CD4-positive, alpha-beta T cell treated with Interferon alpha-2 for 1 hour (primary cell): ENCODE measurements around the gene DPYSL4.
A peak's percentile ranks its signal among the peaks of the same experiment; 100 is the strongest.

Experiments
- DNase-seq, 2 donors: peaks; one replicate each; pipeline ENCODE4 v3.0.0-alpha.2; 2020 to 2022

DPYSL4 gene

DNA sequence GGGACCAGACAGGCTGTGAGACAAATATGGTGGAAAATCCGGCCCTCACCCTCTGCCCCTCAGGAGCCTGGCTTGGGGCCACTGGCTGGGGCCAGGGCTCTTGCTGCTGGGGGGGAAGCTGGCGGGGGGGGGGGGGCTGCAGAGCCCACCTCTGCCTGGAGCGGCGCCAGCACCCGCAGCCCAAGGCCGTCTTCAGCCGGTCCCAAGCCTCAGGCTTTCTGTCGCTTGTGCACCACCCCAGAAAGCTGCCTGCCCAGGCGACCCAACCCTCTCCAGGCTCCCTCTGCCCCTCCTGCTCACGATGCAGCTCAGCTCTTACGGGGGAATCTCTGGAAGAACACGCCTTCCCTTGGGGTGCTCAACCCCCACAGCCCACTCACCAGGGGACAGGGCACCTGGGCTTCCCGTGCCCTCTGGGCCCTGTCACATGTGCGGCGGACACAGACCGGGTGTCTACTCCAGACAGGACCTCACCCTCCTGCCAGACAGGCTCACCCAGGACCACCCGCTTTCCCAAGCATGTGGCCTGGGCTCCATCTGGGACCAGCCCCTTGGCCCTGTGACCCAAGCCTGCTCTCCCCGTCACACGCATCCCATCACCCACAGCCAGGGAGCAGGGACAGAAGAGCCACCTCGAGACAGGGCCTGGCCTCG is 43.9 kb downstream of the DPYSL4 start:
- DNase-seq, result no peak

DNA sequence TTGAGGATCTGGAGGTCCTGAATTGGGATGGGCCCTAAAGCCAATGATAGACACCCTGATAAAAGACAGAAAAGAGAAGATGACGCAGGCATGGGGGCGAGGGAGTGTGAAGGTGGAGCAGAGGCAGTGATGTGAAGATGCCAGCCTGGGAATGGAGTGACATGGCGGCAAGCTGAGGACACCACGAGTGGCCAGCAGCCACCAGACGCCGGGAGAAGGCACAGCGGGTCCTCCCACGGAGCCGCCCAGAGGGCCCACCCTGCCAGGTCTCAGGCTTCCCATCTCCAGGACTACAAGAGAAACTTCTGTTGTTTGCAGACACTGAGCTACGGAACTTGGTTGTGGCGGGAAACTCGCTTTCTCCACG is 44.9 kb downstream of the DPYSL4 start:
- DNase-seq, result no peak

DNA sequence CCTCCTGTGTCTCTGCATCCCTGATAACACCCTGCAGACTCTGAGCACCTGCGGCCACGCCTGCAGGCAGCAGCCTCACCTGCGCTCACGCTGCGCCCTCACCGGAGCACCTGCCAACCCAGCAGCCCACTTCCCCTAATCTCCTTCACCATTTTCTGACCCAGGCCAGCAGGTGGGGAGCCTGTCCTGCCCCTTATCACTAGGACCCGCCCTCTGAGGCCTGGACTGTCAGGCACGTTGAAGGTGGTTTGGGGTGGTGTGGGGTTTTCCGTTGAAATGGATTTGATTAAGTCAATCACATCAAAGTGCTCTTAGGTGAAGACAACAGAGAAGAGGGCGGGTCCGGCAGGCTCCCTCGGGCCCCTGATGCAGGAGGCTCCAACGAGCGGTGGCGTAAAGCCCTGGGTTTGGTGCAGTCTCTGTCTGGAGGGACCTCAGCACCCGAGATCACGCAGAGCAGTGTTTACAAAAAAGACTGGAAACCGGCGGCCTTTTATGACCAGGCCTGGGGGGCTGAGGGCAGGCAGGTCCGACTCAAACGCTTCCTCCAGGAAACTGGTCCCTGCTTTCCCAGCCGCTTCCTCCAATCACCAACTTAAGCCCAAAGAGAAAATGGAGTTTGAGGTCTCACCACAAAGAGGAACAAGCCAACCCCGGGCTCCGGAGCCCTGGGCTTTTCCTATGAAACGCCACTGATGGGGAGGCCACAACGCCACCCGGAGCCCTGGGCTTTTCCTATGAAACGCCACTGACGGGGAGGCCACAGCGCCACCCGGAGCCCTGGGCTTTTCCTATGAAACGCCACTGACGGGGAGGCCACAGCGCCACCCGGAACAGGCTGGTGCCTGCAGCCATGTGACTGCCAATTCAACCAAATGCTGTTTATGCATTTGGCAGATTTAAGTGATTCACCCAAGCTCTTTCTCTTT is 45.5 kb downstream of the DPYSL4 start:
- peak; percentile 31 to 42 for DNase-seq

DNA sequence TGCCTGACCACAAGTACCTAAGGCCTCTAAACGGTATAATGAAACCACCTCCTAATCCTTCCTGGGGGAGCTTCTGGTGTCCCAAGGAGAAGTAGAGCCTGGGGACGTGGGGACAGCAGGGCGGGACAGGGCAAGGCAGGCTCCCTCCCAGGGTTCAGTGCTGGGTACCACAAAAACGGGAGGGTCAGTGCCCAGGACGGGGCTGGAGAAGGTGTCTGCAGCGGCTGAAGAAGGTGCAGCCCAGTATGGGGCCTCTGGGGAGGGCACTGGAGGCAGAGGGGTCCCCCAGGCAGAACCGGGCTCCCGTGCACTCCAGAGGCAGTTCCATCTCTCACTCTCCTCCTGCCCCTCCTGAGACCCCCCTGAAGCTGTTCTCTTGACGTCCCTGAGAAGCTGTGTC is 46.2 kb downstream of the DPYSL4 start:
- DNase-seq, result no peak

DNA sequence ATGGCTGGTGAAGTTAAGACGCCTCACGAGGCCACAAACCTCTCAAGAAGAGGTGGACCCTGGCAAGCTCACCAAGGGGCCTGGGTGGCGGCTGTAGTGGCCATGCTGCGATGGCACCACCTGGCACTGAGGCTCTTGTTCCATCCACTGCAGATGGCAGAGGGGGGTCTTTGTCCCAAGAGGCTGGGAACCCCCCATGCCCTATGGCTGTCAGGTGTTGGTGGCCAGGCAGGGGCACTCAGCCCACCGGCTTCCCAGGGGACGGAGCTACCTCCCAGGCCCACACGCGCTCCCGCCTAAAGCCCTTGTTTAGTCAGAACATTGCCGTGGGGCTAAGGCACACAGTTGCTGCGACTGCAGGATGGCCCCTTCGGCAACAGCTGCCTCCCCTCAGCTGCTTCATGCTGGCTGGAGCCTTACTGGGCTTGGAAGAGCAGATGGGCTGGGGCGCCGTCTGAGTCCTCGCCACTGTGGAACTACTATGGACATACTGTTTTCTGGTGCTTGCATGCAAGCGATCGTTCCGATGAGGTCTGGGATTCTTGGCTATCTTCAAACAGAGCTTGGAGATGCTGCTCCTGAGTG is 46.8 kb downstream of the DPYSL4 start:
- no peak for DNase-seq

DNA sequence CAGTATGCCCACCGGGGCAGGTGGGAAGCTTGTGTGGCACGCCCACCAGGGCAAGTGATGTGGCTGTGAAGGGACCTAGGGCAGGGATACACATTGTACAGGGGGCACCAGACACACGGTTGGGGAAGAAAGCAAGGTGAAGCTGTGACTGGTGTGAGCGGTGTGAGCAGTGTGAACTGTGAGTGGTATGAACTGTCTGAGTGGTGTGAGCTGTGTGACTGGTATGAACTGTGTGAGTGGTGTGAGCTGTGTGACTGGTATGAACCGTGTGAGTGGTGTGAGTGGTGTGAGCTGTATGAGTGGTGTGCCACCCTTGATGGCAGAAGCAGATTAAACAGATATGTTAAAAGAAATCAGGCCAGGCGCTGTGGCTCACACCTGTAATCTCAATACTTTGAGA is 48.1 kb downstream of the DPYSL4 start:
- no peak for DNase-seq

DNA sequence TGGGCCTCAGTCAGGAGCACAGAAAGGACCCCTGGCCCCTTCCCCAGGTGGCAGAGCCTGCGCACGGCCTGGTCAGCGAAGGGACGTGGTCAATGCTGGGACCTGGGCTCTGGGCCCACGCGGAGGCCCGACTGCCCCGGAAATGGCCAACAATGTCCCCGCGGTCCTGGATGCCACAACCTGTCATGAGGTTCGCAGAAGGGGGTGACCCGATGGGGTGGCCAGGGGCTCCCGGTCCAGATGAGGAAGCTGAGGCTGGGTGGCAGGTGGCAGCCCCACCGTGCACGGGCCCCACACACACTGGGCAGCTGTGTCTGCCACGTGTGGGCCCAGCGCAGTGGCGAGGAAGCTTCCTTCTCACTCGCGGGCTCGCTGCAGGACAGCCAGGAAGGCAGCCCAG is 49.4 kb downstream of the DPYSL4 start:
- no peak for DNase-seq

DNA sequence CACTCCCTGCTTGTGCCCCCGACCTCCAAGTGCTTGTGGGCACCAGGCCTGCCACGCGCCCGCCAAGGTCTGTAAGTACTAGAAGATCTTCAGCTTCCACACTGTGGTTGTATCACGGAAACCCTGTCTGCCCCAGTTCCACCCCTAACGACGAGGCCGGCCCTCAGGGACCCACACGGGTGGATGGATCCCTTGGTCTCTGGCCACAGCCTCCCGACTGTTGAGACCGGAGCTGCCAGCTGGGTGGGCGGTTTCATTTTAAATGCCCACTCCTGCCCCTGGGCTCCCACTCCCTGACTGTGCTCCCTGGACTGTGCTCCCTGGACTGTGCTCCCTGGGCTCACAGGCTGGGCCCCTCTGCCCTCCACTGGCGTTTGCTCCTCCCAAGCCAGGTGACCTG is 50.1 kb downstream of the DPYSL4 start:
- no peak for DNase-seq

DNA sequence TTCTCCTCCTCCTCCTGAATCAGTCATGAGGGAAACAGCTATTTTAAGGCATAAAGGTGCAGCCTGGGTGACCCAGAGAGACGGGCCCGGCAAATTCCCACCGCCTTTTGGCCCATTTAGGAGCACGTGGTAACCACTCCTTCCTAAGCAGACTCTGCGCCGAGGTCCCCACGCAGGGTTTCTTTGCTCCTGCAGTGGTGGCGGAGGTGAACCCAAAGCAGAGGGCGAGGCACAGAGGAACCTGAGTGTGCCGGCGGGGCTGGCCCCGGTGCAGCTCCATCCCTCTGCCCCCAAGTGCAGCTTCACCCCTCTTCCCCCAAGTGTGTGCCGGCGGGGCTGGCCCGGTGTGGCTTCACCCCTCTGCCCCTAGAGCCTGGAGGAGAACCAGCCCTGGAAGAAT is 50.6 kb downstream of the DPYSL4 start:
- no peak for DNase-seq

DNA sequence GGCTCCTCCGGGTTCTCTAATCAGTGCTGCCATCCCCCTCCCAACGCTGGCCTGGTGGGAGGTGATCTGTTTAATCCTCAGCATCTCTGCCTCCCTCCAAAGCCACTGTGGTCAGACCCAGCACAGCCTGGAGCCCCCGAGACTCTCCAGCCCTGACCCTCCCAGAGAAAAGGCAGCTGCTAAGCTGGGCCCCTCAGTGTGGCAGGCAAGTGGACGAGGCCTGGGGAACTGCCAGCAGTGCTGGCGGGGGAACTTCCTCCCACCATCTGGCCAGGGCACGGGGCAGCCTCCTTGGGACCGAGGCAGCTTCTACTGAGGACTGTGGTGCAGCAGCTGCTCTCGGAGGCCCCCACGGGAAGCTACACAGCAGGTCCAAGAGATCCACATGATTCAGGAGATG is 51.1 kb downstream of the DPYSL4 start:
- no peak for DNase-seq

DNA sequence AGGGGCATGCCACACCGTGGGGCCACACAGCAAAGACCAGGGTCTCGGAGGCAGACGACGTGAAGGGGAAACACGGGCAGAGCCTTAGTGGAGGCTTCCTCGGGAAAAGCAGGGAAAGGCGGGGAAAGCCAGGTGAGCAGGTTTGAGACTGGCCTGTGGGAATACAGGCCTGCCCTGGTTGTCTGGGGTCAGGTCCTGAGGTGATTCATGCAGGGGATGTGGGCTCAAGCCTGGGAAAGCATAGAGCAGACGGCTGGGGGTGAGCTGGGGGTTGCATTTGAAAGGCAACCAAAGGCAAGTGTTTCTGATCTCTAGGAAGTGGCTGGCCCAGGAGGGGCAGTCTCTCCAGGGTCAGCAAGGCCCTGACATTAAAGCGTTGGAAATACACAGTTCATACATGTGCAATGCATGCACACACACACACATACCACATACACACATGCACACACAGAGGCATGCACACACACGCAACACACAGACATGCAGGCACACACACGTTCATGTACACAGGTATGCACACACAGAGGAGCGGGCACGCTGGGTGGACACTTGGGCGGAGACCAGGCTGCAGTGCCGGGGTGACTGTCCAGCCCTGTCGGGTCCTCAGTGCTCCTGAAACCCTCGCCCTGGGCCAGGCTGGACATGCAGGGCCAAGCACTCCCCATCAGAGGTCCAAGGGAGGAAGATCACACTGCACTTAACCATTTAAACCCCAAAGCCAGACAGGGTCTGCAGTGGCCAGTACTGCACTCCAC is 51.8 kb downstream of the DPYSL4 start:
- no peak for DNase-seq

DNA sequence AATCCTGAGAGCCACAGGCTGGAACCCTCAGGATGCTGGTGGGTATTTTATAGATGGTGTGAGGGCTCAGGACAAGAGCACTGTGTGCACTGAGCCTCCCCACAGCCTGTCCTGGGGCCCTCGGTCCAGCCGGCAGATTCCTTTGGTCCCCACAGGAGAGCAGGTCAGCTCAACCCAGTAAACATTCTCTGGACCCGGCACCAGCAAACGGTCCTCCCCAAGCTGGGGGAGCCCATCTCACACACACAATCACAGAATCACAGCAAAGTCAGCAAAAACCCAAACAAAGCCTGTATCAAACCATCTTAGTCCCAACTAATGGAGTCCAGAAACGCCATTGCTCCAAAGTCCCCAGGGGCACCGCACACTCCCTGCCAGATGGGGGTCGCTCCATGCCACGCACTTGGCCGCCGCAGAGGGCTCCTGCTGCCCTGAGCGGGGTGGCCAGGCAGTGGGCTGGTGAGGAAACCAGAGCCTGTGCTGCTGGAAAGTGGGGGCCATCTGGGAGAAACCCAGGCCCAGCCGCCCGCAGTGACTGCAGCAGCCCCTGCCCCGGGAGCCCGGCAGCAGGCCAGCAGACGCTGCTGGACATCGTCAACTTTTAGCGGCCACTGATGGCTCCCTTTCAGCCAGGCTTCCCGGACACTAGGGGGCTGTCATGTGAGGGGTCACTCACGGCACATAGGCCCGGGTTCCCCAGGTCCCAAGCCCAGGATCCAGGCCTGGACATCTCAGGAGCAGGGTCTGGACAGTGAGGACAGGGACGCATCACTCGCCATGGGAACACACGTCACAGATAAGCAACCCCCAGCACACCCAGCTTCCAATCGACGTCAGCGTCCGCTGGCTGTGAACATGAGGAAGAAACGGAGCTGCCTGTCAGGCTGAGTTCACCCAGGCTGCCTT is 52.6 kb downstream of the DPYSL4 start:
- no peak for DNase-seq

DNA sequence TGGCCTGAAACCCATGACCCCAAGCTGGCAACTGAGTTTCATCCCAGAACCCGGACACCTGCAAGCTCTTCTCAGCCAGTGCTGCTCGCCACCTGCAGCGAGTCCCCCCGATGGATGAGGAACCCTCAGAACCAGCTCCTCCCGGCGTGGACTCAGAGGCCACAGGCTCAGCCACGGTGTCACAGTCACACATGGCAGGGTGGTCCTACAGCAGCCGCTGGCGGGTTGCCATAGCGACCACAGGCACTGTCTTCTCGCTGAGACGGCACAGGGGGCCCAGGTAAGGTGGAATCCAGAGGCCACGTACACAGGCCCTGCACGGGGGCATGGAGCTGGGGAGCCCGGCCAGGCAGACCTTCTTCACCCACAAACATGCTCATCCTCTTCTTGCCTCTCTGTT is 53.4 kb downstream of the DPYSL4 start:
- no peak for DNase-seq

DNA sequence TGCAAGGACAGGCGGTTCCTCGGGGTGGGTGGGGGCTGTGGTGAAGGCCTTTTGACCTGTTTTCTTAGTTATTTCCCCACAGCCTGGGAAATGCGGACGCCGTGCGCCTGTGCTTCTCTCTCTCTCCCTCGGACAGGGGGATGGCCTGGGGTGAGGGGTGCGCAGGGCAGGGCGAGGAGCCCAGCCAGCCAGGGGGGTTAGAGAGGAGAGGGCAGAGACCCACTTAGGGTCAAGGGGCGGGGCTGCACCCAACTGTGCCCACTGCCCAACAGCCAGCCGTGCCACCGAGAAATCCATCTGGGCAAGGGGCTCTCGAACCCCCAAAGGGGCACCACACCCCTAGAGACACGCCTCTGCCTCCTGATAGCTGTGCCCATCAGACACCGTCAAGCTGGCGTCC is 53.8 kb downstream of the DPYSL4 start:
- no peak for DNase-seq

DNA sequence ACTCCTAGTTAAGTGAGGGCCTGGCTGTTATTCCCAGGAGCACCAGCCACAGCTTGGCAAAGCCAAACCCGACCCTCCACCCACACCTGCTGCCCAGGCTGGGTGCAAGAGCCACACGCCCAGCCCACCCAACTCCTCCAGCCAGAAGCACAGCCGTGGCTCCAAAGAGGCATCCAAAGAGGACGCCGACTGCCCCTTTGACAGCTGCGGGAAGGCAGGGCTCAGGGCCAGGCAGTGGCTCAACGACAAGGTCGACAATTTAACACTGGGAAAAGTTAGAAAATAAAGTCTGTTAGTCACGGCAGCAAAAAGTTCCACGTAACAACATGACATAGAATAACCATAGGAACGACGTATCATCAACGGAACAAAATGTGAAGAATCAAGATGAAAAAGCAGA is 54.3 kb downstream of the DPYSL4 start:
- no peak for DNase-seq

DNA sequence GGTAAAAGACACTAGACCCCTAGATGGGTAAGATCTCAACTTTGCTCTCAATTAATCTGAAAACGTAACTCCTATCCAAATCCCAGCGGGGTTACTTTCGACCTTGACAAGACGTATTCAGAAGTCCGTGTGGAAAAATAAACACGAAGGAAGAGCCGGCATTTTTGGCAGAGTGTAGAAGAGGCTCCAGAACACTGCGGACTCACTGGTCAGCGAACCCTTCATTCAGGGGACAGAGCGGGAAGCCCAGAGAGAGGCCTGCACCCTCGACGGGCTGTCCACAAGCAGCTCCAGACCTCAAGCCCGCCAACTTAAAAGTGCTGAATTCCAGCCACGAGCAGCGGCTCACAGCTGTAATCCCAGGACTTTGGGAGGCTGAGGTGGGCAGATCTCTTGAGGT is 54.7 kb downstream of the DPYSL4 start:
- no peak for DNase-seq

DNA sequence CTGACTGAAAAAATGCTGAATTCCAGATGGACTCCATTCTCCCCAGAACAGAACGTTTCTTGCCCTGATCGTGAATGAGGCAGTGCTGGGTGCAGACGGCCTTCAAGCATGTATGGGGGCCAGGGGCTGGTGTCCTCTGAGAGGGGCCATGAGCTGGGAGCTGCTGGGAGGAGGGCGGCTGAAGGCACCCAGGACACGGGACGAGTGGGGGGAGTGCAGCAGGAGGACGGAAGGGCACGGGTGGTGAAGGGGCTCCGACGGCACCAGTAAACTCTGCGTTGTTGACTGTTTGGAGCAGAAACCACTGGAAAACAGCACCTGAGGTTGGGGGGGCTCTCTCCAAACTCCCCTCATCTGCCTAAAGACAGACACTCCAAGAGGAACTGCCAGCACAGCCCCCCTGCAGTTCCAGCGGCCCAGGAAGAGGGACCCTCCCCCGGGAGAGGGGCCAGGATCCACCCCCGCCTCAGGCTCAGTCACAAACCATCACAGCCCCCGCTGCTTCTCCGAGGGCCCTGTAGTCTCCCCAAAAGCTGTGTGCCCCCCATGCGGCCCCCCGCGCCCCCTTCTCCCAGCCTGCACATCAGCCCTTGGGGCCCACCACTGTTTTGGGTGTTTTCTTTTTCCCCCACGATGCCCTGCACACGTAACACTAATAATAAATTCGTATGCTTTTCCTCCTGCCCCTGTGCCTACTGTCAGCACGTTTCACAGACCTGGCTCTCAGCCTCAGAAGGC is 55.5 kb downstream of the DPYSL4 start:
- no peak for DNase-seq

DNA sequence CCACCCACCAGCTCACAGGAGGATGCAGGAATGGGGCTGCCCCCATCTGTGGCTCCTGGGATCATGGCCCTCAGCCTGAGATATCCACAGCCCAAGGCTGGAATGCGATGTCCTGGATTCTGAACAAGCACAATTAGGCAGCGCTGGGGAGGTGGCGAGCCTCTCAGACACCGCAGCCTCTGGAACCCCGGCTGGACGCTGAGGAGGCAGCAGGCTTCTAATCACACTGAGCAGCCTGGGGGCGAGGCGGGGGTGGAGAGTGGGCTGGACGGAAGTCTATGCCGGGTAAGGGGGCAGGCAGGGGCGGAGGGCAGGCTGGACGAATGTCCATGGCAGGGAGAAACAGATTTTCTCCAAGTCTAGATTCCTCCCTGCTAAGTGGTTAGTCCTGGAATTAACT is 56.4 kb downstream of the DPYSL4 start:
- no peak for DNase-seq

DNA sequence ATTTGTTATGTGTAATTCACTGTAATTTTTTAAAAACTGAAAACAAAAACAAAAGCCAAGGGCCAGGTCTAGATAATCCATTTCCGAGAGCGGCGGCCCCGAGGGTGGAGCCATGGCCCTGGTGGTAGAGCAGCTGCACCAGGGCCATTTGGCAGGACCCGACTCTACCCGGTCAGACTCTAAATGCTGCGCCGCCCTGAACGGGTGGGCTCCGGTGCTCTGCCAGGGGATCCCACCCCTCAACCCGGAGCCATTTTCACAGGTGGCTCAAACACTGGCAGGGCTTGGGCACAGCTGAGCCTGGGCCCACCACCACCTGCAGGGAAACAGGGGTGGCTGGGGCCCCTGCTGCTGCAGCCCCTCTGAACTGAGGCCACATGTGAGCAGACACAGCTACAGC is 56.9 kb downstream of the DPYSL4 start:
- DNase-seq, result no peak

DNA sequence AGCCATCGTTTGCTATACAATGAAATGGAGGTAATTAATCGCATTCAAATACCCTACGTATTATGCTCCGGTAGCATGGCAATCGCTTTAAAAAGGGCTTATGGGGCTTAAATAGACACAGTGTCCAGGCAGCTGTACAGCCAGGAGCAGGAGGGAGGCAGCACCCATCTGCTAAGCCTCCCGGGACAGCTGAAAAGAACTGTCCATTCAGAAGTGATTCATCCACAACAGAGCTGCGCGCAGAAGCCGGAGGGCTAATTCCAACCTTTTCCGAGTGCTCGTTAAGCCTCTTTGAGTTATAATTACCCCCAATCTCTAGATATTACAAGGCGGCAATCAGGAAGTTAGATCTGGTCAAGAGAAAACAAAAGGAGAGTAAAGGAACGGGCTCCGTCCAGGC is 58.3 kb downstream of the DPYSL4 start:
- no peak for DNase-seq

DNA sequence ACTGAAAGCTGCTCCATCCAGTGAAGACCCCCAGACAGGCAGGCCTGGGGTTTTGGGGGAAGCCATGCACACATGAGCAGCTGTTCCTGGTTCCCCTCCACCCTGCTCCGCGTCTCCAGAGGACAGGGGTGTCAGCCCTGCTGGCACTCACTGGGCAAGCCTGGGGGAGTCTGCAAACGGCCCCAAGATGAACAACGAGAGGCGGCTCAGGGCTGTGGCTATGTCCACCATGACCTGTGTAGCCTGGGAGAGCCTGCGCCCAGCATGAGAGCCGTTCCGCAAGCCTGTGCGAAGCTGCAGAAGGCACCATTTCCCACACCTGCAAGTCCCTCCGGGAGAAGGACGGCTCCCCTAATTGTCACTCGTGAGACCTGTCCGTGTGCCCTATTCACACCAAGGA is 59.5 kb downstream of the DPYSL4 start:
- no peak for DNase-seq

DNA sequence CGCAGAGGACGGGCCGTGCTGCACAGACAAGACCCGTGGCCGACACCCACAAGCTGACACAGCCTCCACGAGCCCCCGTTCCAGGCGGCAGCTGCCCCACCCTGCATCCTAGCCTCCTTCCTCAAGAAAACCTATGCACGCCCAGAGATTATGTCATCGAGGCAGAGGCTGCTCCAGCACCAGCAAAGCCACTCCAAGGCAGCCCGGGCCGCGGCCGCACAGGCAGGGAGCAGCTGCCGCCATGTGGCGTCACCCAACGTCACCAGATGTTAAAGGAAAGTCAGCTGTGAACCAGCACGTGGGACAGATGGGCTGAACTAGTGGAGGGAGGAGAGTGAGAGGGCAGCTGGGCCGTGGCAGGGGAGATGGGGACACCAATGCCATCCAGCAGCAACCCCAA is 61.2 kb downstream of the DPYSL4 start:
- no peak for DNase-seq
